DMS153 treated with DMSO at 0.1 percent for 48 hours (cell line): Measurements from ENCODE around the gene FOXL3.
"Not testable (repeated sequence)": the region's sequence is repeated elsewhere in the genome, so short reads cannot be mapped to it uniquely, and the experiment has no call there.

Experiments used
- DNase-seq: peaks from one replicate; lab custom pipeline; 2025; ENCODE audit not compliant: unreplicated experiment; lab: John Stamatoyannopoulos, UW

Gene FOXL3

DNA sequence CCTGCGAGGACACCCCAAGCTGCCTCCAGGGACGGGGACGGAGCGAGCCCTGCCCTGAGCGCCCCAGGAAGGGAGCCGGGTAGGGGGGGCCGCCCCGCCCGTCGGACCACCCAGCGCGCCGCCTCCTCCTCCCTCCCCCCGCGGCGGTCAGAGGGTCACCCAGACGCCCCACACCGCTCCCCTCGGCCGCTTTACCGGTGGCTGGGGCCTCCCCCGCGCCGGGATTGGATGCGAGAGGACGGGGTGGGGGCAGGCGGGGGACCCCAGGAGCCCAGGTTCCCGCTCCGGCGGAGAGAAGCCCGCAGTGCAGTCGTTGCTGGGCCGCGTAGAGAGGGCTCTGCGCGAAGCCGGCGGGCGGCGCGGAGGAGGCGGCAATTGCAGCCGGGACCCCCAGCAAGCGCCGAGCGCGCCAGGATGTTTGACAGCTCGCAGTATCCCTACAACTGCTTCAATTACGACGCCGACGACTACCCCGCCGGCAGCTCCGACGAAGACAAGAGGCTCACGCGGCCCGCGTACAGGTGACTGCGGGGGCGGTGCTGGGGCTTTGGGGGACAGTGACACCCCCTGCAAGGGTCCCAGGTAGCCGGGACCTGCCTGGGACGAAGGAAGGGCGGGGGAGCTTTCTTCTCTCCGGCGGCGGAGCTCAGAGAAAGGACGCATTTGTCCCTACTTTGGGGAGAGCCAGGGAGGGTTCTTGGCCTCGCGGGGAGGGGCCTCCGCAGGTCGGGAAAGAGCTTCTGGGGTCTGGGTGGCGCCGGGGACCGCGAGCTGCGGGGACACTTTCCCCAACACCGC lies at the start of gene FOXL3:
TSS of gene FOXL3 (plus strand) at position 415 of the 798 bp plus-strand sequence. CDS start at position 415, 0 bp downstream.
- no peak for DNase-seq

DNA sequence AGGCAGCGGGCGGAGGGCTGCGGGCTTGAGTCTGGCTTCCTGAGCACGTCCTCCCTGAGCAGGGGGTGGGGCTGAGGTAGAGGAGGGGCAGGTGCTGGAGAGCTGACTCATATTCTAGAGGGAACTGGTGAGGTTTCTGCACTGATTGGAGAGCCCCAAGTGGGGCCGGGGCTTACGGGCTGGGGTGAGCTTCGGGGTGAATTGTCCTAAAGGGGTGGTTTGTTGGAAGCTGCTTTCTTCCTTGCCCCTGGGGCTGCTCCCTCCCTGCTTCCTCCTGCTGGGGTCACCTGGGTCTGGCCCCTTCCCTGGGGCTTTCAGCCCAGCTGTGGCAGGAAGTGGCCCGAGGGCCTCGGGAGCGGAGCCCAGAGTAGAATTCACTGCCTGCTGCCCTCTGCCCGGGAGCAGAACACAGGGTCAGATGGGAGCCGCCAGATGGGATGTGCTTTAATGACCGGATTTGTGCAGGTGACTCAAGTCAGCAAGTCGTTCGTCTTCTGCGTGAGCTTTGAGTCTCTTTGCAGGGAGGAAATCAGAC lies 49.0 kb upstream of the FOXL3 start:
- no peak for DNase-seq

DNA sequence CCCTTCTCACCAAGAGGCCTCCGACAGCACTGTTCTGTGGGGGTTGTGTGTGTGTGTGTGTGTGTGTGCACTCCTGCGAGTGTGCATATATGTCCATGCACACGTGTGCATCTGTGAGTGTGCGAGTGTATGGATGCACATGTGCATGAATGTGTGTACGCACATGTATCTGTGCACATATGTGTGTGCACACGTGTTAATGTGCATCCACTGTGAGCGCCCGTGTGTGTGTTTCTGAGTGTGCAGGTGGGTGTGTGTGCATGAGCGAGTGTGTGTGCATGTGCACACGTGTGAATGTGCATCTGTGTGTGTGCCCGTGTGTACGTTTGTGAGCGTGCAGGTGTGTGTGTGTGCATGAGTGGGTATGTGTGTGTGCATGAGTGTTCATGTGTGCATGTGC lies 48.5 kb upstream of the FOXL3 start:
- DNase-seq = no peak

DNA sequence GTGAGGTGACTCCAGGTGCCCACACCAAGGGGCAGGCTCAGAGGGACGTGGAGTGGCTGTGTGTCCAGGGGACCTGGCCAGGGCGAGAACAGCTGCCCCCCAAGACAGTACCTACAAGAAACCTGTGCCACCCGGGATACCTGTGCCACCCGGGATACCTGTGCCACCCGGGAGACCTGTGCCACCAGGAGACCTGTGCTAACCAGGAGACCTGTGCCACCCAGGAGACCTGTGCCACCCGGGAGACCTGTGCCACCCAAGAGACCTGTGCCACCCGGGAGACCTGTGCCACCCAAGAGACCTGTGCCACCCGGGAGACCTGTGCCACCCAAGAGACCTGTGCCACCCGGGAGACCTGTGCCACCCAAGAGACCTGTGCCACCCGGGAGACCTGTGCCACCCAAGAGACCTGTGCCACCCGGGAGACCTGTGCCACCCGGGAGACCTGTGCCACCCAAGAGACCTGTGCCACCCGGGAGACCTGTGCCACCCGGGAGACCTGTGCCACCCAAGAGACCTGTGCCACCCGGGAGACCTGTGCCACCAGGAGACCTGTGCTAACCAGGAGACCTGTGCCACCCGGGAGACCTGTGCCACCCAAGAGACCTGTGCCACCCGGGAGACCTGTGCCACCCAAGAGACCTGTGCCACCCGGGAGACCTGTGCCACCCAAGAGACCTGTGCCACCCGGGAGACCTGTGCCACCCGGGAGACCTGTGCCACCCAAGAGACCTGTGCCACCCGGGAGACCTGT lies 47.0 kb upstream of the FOXL3 start:
- DNase-seq = not testable (repeated sequence)

DNA sequence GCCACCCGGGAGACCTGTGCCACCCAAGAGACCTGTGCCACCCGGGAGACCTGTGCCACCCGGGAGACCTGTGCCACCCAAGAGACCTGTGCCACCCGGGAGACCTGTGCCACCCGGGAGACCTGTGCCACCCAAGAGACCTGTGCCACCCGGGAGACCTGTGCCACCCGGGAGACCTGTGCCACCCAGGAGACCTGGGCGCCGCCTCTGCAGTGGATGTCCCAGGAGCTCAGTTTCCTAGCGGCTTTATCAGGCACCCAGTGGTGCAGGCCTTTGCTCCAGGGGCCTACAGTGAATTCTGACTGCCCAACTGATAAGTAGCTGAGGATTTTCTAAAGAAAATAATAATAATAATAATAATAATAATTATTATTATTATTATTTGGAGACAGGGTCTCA lies 46.4 kb upstream of the FOXL3 start:
- DNase-seq = not testable (repeated sequence)

DNA sequence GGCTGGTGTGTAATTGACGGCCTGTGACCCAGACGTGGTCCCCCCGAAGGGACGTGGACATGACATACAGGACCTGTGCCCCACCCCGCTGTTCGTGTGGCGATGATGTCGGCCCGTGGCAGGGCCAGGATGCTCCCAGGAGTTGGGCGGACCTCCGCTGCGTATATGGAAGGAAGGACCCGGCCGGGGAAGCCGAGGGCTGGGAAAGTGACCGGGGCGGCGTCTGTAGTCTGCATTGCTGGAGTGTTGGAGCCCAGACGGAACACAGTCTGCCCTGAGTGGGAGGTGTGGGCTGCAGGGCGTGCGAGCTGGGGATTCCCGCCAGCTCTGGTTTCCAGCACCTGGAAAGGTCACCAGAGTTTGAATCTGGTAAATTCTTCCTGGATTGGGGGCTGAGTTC lies 45.0 kb upstream of the FOXL3 start:
- no peak for DNase-seq

DNA sequence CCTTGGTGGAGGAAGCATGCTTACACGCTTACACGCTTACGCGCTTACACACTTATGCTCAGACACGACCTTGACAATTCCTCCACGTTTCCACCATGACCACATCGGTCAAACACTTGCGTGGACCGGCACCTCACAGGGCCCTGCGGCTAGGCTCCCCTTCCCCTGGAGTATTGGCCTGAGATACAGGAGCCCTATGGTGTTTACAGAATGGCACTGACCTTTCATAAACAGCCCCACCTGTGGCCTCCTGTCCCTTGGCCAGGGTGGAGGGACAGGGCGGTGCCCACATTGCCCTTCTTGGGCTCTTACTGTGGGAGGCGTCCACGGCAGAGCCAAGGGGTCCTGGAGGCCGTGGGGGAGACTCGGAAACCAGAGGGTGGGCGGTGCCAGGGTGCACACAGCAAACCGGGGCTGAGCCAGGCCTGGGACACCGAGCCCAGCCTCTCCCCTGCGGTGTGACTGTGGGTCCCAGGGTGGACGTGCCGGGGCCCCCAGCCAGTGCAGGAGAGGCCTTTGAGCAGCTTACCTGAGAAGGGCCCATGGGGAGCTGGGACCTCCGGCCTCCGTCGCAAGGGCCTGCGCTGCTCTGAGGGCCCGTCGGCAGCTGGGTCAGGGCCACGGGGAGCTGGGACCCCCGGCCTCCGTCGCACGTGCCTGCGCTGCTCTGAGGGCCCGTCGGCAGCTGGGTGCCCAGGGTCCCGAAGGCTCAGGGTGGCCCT lies 44.2 kb upstream of the FOXL3 start:
- DNase-seq = no peak

DNA sequence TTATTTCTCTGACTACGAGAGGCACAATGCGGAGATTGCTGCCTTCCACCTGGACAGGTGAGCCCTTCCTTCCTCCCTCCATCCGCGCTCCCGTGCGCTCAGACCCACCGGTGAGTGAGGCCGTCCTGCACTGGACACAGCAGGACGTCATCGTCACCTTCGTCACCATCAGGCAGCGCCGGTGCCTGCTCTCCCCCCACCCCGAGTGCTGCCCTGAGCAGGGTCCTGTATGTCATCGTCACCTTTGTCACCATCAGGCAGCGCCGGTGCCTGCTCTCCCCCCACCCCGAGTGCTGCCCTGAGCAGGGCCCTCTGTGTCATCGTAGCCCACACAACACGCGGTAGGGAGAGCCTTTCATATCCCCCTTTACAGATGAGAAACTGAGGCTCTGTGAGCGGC lies 43.5 kb upstream of the FOXL3 start:
- no peak for DNase-seq

DNA sequence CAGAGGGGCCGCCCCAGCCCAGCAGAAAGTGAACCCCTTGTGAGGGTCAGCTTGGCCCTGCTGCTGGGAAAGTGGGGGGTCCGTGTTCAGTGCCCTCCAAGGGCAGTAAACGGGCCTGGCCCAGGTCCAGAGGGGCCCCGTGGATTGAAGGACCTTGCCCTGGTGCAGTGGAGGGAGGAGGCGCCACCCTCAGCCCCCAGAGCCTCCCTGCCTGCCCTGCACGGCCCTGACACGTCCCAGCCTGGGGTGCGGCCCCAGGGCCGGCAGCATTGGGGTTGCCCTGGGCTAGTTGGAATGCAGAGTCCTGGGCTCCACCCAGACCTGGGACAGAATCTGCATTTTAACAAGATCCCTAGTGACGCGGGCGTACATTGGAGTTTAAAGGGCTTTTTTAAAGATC lies 42.8 kb upstream of the FOXL3 start:
- DNase-seq = no peak

DNA sequence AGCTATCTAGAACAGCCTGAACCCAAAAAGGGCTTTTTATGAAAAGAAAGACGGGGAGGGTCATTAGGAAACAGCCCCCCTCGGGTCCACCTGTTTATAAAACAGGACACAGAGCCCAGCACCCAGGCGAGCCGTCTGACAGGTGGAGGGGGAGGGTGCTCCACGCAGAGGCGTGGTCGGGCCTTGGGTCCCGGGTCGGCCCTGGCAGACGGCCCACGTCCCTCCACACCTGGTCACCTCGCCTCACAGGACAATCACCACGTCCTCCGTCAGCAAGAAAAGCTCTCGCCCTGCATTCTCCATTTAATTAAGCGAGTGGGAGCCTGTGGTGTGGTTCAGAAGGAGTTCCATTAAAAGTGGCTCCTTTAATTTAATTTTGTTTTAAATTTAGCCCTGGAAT lies 42.3 kb upstream of the FOXL3 start:
- DNase-seq = no peak

DNA sequence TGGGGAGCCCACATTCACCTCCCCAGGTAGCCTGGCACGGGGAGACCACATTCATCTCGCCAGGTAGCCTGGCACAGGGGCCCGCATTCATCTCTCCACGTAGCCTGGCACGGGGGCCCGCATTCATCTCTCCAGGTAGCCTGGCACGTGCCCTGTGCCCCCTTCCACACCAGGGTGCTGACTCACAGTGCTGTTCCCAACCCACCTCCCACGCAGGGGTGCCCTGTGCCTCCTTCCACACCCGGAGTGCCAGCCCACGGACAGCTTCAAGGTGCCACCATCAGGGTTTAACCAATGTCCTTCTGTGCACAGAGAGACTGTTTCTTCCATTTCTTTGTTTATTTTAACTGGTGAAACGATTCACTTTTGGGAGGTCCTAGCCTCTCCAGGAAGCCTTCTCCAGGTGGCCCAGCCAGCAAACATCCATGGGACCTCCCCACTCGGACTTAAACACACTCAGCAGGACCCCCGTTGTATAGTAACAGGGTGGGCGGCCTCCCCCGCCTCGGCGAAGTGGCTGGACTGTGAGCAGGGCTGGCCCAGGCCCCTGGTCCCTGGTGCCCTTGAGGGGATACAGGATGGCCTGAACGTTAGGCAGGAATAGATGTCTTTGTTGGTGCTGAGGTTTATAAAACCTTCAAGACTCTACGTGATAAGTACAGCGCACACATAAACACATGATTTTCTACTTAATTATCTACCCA lies 41.1 kb upstream of the FOXL3 start:
- DNase-seq = no peak

DNA sequence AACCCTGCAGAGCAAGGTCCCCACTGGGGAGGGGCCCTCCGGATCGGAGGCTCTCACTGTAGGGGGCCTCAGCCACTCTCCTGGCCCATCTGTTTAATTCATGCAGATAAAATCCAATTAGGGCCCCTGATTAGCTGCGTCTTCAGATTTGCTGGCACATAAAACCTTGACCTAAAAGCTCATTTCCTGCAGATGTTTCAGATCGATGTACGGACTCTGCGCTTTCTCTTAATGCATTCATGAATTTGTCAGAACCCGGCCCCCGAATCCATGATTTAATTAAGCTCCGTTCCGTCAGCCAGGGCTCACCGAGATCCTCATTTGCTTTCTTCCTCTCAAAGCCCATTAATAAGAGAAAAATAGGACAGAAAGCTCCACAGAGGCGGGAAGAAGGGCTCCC lies 40.0 kb upstream of the FOXL3 start:
- no peak for DNase-seq

DNA sequence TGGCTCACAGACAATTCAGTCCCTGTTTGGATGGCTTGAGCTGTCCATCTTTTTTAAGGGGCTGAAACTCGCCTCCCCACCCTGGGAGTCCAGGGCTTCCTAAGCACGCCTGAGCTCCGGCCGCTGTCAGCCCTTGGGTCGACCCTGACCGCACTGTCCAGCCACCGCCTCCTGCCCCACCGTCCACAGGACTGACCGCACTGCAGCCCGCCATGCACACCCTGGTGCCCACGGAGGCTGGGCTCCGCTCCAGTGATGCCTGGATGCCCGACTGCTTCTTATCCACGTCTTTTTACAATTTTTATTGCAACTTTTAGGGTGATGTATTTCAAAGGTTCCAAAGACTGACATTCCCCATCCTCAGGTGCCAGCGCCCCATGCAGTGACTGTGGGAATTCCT lies 39.4 kb upstream of the FOXL3 start:
- DNase-seq = no peak

DNA sequence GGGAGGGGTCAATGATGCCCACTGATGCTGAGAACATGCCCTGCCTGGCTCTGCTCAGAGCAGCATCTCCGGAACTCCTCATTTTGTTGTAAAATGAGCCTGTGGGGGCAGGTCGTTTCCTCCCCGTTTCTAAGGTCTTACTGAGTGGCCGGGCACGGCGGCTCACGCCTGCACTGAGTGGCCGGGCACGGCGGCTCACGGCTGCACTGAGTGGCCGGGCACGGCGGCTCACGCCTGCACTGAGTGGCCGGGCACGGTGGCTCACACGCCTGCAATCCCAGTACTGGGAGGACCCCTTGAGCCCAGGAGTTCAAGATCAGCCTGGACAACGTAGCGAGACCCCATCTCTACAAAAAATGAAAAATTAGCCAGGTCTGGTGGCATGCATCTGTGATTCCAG lies 39.0 kb upstream of the FOXL3 start:
- no peak for DNase-seq

DNA sequence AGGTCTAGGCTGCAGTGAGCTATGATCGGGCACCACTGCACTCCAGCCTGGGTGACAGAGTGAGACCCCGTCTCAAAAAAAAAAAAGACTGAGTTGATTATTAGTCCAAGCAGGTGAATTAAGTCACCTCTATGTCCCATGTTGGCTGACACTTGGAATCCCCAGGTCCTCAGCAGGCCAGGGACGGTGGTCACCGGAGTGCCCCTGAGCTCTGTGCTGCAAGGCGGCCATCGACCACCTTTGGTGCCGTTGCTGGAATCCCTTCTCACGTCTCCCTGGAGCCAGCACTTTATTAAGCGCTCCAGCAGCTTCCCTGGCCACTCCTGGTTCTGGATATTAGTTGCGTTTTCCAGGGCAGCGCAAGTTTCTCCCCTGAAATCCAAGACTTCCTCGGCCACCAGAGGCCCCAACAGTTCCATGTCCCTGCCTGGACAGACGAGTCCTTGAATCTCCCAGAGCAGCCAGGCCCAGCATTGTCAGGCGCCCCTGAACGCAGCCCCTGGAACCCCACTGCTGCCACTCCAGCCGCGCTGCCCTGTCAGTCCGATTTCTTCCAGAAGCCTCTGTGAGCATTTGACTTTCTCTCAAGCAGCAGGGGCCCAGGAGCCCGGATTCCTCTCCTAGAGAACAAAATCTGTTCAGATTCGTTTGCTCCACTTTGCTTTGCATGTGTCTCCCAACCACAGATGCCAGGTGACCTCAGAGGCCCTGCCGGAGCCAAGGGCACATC lies 38.4 kb upstream of the FOXL3 start:
- DNase-seq = no peak

DNA sequence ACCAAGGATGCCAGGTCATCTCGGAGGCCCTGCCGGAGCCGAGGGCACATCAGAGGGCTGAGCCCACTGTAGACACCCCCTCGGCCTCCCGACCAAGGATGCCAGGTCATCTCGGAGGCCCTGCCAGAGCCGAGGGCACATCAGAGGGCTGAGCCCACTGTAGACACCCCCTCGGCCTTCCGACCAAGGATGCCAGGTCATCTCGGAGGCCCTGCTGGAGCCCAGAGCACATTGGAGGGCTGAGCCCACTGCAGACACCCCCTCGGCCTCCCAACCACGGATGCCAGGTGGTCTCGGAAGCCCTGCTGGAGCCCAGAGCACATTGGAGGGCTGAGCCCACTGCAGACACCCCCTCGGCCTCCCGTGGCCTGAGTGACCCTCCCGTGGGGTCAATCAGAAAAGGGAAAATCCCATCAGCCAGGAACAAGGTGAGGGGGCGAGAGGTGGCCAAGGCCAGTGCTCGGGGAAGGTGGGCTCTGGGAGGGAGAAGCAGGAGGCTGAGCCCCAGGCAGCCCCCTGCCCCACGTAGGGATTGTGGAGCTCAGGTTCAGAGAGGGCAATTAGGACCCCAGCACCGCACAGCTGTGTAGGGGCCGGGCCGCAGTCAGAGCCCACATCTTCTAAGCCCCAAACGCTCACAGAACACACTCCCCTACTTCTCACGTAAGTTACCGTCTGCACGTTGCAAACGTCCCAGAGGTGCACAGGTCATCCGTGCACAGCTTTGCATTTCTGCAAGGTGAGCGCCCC lies 37.6 kb upstream of the FOXL3 start:
- no peak for DNase-seq

DNA sequence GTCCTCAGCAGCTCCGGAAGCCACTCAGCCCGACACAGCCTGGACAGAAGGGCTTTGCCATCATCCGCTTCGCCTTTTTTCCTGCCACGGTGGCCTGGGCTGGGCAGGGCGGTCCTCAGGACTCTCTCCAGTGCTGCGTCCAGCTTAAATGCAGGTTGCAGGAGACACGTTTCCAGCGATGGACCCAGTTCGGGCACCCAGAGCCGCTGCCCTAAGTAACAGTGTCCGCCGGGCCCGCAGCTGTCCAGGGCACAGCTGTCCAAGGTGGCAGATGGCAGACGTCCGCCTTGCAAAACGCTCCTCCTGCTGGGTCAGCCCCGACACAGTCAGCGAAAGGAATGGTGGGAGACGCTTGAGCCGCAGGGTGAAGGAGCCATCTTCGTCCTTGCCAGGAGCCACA lies 37.0 kb upstream of the FOXL3 start:
- DNase-seq = no peak

DNA sequence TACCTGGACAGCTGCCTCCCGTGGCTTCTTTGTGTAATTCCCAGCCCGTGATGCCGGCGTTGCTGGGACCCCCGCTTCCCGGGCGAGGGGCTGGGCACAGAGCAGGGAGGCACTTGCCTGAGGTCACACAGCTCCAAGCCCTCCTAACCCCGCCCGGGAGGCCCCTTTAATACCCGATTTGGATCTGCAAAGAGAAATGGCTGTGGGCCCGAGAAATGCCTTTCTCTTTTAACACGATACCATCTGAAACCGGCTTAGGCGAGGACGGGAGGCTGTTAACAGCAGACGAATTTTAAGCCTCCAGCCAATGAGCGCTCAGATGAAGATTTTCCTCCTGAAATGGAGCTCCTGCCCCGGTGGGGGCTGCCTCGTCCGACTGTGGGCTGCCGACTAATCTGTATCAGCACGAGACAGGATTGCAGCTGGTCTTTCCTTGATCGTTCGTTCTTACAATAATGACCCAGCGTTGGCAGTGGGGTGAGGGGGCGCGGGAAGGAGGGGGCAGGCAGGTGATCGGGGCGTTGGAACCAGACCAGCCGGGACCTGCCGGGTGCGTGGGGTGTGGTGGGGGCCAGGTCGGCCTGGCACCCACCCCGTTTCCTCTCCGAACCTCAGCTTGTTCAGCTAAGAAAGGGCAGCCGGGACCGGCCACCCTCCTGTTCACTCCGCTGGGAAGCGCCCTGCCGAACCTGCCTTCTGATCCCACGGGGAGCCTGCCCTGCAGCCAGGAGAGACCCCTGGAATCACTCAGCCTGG lies 36.2 kb upstream of the FOXL3 start:
- DNase-seq = no peak
